ENCODE measurements around the gene CNTN4.
A peak's percentile ranks its signal among the peaks of the same experiment; 100 is the strongest.
"Not testable (repeated sequence)": the region's sequence is repeated elsewhere in the genome, so short reads cannot be mapped to it uniquely, and the experiment has no call there.

CNTN4 gene

DNA sequence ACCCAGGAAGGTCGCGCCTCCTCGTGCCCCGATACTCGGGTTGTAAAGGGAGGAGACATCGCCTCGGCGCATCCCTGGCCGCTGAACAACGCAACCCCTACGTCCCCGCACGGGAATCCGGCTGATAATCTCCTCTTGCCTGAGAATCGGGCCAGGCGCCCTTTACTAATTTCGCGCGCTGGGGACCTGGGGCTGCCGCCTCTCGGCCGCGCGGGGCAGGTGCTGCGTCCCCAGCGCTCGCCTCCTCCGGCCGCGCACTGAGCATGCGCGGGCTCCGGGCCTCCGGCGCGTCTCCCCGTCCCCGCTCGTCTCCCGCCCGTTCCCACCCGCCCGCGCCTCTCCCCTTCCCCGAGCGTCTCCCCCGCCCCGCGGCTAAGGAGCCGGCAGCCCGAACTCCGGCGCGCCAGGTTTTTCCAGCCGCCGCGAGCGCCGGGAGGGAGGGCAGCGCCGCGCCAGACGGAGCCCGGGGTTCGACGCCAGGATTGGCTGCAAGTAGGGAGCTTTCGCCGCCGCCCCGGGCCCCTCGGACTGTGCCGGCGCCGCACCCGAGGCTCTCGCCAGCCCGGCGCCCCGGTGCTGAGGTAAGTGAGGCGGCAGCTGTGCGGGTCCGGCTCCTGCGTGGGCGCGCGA is at the start of gene CNTN4:
Gene CNTN4, plus strand, starts transcription at position 469 of the 630 bp plus-strand sequence.
- peak; percentile 12 for DNase-seq (ENCODE audit: low spot score)

DNA sequence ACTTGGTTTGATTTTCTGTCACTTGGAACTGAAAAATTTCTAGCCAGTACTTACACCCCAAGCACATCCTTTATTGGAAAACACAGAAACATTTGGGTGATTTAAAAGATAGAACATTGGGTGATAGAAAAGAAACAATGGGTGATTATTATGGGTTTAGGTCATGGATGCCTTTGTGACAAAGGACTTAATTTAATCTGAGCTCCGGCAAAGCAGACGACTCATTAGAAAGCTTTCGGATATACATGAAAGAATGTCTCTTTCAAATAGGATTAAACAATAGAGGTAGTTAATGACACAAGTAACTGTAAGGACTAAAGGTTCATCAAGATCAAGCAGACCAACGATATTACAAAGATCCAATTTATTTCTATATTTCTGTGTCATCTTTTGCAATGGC is 37.3 kb upstream of the CNTN4 start:
- no peak for DNase-seq (ENCODE audit: low spot score)

DNA sequence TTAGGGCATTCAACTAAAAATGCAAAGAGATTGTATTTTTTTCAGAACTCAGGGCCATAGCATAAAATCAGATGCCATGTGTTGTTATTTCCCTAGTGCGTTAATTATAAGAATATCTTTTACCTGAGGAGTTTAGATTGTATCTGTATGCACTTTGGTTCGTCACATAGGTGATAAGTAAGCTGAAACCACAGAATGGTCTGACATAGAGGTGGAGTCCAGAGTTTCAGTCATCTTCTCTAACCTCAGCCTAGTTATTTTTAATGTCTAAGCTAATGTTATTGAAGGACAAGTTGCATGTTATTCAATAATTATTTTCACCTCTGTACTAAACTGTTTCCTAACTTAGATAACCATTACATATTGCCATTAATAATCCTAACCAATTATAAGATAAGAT is 27.1 kb upstream of the CNTN4 start:
- DNase-seq (ENCODE audit: low spot score), result no peak

DNA sequence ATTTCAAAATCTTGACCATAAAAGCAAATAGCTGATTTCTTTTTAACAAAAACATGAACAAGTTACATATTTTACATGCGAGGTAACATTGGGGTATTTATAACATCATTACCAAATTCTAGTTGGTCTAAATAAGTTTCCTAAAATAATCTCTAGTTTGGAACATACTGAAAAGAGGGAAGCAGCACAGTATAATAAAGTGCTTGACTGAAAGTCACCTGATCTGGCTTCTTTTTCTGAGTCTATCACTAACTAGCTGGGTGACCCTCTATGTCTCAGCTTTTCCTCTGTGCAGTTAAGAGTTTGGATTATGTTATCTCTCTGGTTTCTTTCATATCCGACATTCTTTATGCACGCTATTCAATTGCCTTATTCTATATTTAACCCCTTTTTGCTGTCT is 19.8 kb upstream of the CNTN4 start:
- DNase-seq (ENCODE audit: low spot score), result no peak

DNA sequence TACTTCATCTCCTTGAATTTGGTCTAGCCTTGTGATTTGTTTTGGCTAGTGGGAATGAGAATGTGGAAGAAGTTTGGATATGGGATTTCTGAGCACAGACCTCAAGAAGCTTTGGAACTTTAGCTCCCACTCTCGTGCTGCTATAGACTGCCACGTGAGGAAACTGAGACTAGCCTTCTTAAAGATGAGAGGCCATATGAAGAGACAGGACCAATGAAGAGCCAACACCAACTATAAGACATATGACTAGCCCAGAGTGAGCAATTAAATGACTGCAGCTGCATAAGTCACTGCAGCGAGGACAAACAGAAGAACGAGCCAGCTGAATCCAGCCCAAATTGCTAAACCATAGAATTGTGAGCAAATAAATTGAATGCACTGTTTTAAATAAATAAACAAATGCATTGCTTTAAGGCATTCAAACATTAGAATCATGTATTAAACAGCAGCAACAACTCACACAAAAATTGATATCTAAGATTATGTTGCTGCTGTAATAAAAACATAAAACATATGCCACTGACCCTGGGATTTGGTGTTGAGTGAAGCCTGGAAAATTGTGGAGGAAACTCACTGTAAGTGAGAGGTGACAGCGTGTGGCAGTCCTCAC is 15.7 kb upstream of the CNTN4 start:
- DNase-seq (ENCODE audit: low spot score), result no peak

DNA sequence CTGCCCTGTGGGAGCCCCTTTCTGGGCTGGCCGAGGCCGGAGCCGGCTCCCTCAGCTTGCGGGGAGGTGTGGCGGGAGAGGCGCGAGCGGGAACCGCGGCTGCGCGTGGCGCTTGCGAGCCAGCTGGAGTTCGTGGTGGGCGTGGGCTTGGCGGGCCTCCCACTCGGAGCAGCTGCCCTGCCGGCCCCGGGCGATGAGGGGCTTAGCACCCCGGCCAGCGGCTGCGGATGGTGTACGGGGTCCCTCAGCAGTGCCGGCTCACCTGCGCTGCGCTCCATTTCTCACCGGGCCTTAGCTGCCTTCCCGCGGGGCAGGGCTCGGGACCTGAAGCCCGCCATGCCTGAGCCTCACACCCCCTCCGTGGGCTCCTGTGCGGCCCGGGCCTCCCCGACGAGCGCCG is 15.1 kb upstream of the CNTN4 start:
- DNase-seq (ENCODE audit: low spot score), result not testable (repeated sequence)

DNA sequence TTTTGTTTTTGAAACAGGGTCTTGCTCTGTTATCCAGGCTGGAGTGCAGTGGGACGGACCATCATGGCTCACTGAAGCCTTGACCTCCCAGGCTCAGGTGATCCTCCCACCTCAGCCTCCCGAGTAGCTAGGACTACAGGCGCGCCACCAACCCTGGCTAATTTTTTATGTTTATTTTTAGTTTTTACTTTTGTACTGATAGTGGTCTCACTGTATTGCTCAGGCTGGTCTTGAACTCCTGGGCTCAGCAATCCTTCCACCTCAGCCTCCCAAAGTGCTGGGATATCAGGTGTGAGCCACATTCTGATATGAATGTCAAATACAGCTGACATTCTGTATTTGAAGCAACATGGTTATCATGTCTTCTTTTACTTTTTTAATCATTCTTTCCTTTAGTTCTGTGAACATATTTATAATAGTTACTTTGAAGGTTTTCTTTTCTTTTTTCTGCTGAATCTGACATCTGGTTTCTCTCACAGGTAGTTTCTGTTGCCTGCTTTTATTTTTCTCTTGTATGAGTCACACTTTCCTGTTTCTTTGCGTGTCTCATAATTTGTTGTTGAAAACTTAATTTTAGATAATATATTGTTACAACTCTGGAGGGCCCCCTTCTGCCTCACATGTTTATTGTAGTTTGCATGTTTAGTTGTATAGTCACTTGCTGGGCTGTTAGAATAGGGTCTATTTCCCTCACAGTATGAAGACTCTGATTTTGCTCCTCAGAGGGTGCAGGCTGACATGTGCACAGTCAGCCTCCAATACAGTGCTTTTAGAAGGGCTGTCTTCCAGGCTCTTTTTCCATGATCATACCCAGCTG is 8.4 kb upstream of the CNTN4 start:
- DNase-seq (ENCODE audit: low spot score), result no peak

DNA sequence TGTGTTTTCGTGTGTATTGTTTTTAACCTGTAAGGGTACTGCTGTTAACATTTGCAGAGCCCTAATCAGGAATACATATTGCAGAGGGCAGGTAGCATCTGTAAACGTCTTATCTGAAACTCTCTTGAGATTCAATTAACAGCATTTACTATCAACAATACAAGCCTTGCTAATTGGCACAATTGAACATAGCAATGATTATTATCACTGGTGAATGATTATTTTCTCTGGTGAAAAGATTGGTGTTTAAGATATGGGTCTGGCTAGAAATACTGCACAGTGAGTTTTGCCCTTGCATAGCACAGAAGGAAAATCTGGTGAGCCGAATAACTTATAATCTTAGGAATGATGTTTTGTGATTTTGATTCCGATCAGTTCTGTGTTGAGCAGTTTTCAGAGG is 5.9 kb upstream of the CNTN4 start:
- DNase-seq (ENCODE audit: low spot score), result no peak

DNA sequence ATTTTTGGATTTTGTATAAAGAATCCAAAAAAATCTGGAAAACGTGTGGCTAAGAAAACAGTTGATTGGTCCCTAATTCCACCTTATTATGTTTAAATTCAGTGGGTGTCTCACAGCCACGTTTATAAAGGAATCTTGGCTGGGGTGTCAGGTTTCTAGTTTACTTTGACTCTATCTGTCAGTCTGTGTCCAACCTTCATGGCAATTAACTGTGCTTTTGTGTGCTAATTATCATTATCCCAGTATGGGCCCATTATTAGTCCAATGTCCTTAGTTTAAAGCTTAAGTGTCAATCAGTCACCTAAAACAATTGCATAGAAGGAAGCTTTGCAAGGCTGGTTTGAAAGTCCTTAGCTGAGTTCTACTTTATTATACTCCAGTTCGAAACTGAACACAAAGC is 3.7 kb upstream of the CNTN4 start:
- no peak for DNase-seq (ENCODE audit: low spot score)

DNA sequence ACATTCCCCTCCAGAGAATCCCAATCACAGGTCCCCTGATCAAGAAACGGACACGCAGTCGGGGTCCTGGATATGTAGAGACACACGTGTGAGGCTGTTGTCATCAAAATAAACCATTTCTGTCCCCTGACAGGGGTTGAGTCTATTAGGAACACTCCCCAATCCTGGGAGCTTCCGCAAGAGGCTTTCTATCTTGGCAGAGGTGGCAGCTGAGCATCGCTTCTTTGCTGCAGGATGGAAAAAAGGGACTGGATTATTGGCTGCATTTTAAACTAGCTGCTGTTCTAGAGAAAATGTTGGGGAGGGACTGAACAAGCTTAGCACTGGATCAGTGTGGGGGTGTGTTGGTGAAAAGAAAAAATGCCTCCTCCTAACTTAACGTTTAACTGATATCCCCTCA is 2.5 kb upstream of the CNTN4 start:
- DNase-seq (ENCODE audit: low spot score), result no peak

DNA sequence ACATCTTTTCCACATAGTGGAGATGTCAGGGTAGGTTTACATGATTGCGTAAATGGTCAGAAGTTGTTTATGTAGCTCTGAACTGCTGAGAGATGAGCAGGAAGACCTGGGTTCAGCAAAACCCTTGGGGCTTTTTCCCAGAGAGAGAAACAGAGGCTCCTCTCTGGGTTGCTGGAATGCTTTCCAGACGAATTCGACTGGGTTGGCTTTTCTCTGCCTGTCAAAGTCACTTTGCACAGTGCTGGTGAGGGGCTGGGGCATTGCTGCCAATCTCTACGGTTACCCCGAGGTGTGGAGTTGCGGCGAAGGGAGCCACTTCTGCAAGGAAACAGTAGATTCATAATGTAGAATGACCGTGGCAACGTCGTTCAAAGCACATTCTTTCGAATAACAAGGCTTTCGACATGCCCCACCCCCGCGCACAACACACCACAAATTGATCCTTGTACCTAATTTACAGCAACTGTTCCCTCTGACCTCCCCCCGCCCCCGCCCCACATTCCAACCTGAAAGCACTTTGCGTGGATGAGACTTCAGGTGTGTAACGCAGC is 950 bp upstream of the CNTN4 start:
- DNase-seq (ENCODE audit: low spot score), result no peak

DNA sequence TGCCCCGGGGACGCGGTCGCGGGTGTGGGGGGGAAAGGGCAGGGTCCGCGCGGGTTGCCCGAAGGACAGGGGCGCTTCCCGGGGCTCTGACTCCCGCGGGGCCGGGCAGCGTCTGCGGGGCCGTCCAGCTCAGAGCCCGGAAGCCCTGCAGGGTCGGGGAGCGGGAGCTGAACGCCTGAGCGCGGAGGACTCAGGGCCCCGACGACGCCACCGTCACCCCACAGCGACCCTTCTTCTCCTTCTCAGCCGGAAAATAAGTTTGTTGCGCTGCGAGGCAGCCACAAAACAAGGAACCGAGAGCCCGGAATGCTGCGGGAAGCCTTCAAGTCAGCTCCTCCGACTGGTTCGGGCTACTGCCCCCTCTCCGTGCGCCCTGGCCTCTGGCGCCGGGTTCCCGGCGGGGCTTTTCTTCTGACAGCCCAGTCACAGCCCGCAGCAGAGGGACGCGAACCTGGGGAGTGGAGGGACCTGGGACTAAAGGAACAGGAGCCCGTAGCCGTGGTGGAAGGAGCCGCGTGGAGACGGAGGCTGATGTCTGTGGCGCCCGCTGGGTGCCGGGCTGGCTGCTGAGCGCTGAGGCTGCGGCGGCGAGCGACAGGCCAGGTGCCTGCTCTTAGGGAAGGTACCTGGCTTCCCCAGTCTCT is 484 bp downstream of the CNTN4 start:
- no peak for DNase-seq (ENCODE audit: low spot score)

DNA sequence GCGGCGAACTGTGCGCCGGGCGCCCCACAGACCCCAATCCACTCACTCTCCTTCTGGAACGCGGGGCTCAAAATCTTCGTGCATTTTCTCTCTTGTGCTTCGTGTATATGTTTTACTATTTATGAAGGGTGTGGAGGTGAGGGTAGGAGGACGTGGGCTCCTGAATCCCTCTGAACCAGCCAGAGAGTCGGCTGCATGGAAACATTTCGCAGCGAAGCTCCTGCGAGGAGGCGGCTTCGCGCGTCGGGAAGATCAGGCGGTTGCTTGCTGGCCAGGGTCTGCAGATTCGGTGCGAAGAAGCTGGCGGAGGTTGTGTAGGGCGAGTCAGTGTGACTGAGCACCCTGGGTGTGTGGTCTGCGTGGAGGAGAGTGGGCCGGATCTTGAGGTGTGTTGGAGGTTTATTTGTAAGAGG is 1.1 kb downstream of the CNTN4 start:
- no peak for DNase-seq (ENCODE audit: low spot score)

DNA sequence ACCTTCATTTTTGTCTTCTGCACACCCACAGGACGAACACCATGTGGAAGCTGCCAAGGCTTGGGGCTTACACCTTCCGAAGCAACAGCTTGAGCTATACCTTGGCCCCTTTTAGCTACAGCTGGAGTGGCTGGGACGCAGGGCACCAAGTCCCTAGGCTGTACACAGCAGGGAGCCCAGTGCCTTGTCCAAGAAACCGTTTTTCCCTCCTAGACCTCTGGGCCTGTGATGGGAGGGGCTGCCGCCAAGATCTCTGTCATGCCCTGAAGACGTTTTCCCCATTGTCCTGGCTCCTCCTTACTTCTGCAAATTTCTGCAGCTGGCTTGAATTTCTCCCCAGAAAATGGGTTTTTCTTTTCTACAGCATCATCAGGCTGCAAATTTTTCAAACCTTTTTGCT is 7.8 kb downstream of the CNTN4 start:
- DNase-seq (ENCODE audit: low spot score), result no peak

DNA sequence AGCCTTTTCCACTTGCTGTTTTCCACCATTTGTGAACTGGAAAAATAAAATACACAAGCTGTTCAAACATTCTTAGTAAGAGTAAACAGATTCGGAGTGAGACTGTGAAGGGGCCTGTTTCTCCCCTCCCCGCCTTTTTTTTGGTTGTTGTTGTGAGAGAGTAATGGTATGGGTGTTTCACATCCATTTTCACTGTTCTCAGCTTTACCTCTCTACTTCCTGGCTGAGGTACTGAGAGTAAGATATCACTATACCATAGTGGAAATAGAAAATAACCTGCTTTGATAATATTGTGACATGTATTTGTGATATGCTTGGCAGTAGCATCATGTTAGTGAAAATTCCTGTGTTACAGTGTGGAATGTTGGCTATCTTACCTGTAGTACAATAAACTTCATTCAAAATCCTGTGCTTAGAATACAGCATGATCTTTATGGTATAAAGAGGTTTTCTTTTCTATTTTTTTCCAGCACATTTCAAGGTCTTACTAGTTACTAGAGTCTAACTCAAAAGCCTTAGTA is 12.0 kb downstream of the CNTN4 start:
- no peak for DNase-seq (ENCODE audit: low spot score)

DNA sequence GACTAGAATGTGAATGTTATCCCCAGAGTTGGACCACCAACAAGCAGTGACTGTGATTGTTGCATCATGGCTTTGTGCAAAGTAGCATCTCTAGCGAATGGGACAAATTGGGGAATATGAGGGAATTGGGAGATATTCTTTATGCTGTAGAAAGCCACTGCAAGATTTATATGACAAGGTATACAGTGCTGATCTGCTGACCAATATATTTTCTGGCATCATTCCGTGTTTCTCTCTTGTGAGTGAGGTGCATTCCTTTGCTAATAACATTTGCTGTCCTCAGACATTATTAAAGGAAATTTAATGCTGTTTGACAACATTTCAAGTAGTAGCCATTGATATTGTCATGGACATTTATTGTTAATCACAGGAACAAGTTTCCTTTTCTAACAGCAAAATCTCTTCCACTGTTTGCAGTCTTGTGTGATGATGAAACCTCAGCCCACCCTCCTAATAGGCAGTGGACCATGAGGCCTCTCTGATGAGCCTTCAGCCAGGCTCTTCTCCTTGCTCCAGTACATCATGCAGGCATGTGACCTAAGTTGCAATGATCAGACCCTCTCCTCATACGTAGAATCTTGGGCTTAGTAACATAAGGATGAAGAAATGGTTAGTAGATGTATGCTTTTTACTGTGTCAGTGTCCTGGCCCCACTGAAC is 16.1 kb downstream of the CNTN4 start:
- DNase-seq (ENCODE audit: low spot score), result no peak

DNA sequence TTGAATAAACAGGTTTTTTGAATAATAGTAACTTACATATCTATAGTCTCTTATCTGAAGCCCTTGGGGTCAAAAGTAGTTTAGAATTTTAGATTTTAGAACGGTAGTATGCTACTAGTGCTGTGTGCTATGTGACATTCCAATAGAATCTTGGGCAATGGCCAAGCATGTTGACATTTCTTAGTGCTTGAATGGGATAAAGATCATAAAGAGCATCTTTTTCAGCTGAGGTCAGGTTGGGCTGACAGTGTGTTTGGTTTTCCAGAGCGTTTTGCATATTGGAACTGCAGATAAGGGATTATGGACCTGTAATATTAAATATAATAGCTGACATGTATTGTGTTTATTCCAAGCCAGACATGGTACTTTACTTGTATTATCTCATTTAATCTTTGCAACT is 32.1 kb downstream of the CNTN4 start:
- no peak for DNase-seq (ENCODE audit: low spot score)

DNA sequence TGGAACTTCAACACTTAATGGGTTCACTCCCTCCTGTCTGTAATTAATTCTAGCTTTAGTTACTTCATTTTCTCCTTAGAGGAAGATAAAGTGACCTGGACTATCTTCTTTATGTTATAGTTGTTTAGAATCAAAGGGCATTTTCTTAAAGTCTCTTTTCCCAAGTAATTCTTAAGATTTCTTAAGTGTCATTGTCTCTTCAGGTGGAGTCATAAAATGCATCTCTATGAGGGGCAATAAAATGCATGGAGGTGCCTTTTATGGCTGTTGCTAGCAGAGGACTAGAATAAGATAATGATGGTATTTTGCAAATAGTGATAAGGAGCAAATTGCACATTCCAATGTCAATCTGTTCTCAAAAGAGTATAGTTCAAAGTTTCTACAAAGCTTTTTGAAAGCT is 34.5 kb downstream of the CNTN4 start:
- no peak for DNase-seq (ENCODE audit: low spot score)

DNA sequence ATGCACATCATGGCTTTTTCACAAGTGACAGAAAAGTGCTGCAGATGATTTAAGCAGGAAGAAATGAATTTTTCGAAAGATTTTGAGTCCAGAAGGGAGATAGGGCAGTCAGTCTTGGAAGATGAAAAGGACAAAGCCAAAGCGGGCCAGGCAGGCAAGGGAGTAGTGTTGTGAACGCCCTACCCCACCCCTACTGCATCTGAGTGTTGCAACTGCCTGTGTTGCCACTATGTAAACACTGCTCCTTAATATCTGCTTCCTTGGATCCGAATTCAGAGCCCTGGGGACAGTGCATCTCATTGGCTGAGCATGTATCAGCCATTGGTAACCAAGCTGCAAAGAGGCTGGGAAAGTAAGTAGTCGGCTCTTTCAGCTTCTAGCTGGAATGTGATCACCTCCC is 39.0 kb downstream of the CNTN4 start:
- no peak for DNase-seq (ENCODE audit: low spot score)

DNA sequence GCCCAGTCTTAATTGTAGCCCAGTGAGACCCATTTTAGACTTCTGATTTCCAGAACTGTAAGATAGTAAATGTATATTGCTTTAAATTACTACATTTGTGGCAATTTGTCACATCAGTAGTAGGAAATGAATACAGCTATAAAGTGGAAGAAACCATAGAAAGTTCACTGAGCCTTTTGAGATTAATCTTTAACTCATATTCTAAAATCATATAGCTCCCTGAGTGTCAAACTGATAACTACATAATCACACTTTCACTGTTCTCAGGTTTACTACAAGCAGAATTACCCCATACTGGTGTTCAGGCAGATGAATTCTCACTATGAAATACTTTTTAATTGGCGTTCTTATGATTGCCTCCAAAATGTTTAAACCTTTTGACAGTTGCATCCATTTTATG is 42.8 kb downstream of the CNTN4 start:
- DNase-seq (ENCODE audit: low spot score), result no peak

DNA sequence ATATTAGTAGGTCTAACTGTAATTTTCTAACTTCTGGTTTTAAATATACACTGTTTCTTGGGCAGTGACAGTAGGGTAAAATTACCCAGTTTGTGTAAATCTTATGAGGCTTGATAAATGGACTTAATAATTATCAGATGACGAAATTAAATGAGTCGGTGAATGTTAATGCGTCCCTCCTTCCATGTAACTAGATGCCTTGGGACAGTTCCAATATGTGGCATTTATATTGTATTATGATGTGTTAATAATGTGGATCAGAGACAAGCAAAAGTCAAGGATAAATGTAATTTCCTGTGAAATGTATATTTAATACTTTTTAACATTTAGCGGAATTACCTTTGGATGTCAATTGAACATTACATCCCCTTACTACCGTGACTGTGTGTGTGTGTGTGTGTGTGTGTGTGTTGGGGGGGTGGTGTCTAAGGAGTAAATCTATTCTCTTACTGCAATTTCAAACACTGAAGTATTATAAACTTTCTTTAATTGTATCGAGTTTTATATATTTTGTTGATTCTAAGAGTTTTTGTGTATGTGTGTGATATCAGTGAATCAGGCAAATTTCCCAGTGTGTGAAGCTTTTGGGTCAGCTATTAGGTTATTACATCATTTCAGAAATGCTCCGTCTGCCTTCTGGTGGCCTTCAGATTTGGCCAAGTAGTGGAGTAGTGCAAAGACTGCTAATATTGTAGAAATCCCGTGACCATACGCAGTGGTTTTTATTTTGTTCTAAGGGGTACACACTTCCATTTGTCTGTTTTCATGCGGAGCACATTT is 50.1 kb downstream of the CNTN4 start:
- no peak for DNase-seq (ENCODE audit: low spot score)
